ENCODE measurements around the gene FURIN. TPM values are rescaled to one million over a fixed set of nuclear protein-coding genes. Genes with fewer than 3 reads are reported as not detected.

Gene FURIN
- polyA plus RNA-seq, 3 donors = 6.5 to 47.3 (median 14.3) TPM

DNA sequence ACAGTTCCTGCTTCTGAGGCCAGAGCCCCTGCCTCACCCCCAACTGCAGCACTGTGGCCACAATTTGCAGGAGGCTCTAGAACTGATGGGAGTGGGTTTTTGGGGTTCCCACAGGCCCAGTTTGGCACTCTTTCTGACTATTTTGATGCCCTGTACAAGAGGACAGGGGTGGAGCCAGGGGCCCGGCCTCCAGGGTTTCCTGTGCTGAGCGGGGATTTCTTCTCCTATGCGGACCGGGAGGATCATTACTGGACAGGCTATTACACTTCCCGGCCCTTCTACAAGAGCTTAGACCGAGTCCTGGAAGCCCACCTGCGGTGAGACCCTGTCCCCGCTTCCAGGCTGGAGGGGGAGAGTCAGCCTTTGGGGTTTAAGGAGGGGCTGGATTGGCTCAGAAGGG lies 41.6 kb downstream of the FURIN start:
- TF ChIP-seq, protein P1, sequence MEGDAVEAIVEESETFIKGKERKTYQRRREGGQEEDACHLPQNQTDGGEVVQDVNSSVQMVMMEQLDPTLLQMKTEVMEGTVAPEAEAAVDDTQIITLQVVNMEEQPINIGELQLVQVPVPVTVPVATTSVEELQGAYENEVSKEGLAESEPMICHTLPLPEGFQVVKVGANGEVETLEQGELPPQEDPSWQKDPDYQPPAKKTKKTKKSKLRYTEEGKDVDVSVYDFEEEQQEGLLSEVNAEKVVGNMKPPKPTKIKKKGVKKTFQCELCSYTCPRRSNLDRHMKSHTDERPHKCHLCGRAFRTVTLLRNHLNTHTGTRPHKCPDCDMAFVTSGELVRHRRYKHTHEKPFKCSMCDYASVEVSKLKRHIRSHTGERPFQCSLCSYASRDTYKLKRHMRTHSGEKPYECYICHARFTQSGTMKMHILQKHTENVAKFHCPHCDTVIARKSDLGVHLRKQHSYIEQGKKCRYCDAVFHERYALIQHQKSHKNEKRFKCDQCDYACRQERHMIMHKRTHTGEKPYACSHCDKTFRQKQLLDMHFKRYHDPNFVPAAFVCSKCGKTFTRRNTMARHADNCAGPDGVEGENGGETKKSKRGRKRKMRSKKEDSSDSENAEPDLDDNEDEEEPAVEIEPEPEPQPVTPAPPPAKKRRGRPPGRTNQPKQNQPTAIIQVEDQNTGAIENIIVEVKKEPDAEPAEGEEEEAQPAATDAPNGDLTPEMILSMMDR (IDR thresholded peaks at IDR 0.05) = no peak
- peaks cover 25 to 30% of the 10 kb centered on the region in 2 donors for H3K4me1 ChIP-seq (ENCODE audit: control insufficient read depth in 1 of 2, insufficient read depth in 2 of 2, low read length in 2 of 2)
- H3K4me1 Mint-ChIP-seq = peaks cover 29% of the 10 kb centered on the region
- no peak overlapping the region for H3K4me2 ChIP-seq (replicated peaks; ENCODE audit: extremely low read depth, low read length, poor library complexity, severe bottlenecking)
- H3K36me3 Mint-ChIP-seq = peaks cover 84 to 89% of the 10 kb centered on the region in 2 donors
- intact Hi-C loops (cut with micrococcal nuclease) = loop anchor here in 1 of 2 donors (10.0 kb wide), 1 partner anchor 945 kb away; the partner anchor contains the start of gene SLCO3A1
- H3K27ac Mint-ChIP-seq = peak overlapping the region in 1 of 7 donors; percentile 21
- peaks cover 0 to 10% (median 4%) of the 10 kb centered on the region in 3 donors for H3K27me3 Mint-ChIP-seq (ENCODE audit: low read depth in 3 of 3)
- peaks cover 0 to 2% (median 0%) of the 10 kb centered on the region in 7 donors for H3K9me3 Mint-ChIP-seq
- H2AFZ ChIP-seq (ENCODE audit: insufficient read depth, low read depth, low read length, poor library complexity, severe bottlenecking) = no peak overlapping the region
- H3K4me3 Mint-ChIP-seq = no peak overlapping the region
- no peak overlapping the region for H3K4me3 ChIP-seq (replicated peaks in 1 of 3; ENCODE audit: low read depth in 2 of 3, low read length in 3 of 3)
- H3K9me3 ChIP-seq (replicated peaks in 1 of 2; ENCODE audit: control insufficient read depth in 1 of 2, insufficient read depth in 1 of 2, low read length in 2 of 2) = no peaks in the 10 kb centered on the region
- H3K27me3 ChIP-seq (ENCODE audit: control insufficient read depth in 2 of 2, insufficient read depth in 2 of 2, low read length in 2 of 2) = no peaks in the 10 kb centered on the region
- H3K27ac ChIP-seq (ENCODE audit: low read depth in 1 of 2, low read length in 2 of 2) = no peak overlapping the region
- 96% methylated on average over 7 of the region's 8 CpGs for WGBS (ENCODE audit: insufficient coverage)
- H4K20me1 ChIP-seq (ENCODE audit: insufficient read depth, low read length) = peaks cover 26% of the 10 kb centered on the region
- H3K9ac ChIP-seq (ENCODE audit: insufficient read depth, low read length, poor library complexity, severe bottlenecking) = no peak overlapping the region
- no peak for DNase-seq
- H3K79me2 ChIP-seq (ENCODE audit: insufficient read depth, low read length) = peaks cover 14% of the 10 kb centered on the region
- peaks cover 79 to 87% of the 10 kb centered on the region in 2 donors for H3K36me3 ChIP-seq (replicated peaks in 1 of 2; ENCODE audit: control insufficient read depth in 1 of 2, insufficient read depth in 2 of 2, low read length in 2 of 2)

DNA sequence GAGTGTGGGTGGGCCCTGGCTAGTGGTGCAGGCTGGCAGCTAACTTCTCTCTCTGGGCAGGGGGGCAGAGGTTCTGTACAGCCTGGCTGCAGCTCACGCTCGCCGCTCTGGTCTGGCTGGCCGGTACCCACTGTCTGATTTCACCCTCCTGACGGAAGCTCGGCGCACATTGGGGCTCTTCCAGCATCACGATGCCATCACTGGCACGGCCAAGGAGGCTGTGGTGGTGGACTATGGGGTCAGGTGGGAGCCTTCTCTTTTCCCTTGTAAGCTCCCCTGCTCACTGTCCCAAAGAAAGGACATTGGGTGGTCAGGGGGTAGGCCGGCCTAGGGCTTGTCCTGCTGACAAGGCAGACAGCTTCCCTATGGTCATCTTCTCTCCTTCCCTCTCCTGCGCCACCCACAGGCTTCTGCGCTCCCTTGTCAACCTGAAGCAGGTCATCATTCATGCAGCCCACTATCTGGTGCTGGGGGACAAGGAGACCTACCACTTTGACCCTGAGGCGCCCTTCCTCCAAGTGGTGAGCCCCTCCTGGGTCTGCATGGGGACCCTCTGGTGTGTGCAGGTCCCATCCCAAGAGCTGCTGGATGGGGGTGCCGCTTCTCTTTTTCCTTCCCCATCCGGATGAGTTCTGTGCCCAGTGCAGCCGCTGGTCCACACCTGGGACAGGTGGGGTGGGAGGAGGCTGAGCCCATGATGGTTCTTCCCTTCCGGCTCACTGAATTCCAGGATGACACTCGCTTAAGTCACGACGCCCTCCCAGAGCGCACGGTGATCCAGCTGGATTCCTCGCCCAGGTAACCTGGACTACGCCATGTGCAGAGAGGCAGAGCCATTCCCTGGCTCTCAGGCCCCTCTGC lies 42.3 kb downstream of the FURIN start:
- Mint-ChIP-seq H3K27ac (peak overlapping the region in 2 of 7 donors; percentile 25 to 61), H3K27me3 (ENCODE audit: low read depth in 3 of 3) (peaks cover 0 to 9% (median 4%) of the 10 kb centered on the region in 3 donors), H3K4me1 (peaks cover 35% of the 10 kb centered on the region), H3K4me3 (no peak overlapping the region), H3K36me3 (peaks cover 80 to 89% of the 10 kb centered on the region in 2 donors), H3K9me3 (peaks cover 0 to 2% (median 0%) of the 10 kb centered on the region in 7 donors)
- Histone ChIP-seq H3K4me1 (ENCODE audit: control insufficient read depth in 1 of 2, insufficient read depth in 2 of 2, low read length in 2 of 2) (peaks cover 32 to 37% of the 10 kb centered on the region in 2 donors), H3K4me3 (replicated peaks in 1 of 3; ENCODE audit: low read depth in 2 of 3, low read length in 3 of 3) (no peak overlapping the region), H3K27me3 (ENCODE audit: control insufficient read depth in 2 of 2, insufficient read depth in 2 of 2, low read length in 2 of 2) (no peaks in the 10 kb centered on the region), H3K36me3 (replicated peaks in 1 of 2; ENCODE audit: control insufficient read depth in 1 of 2, insufficient read depth in 2 of 2, low read length in 2 of 2) (peaks cover 72 to 80% of the 10 kb centered on the region in 2 donors), H3K79me2 (ENCODE audit: insufficient read depth, low read length) (peaks cover 11% of the 10 kb centered on the region), H3K27ac (ENCODE audit: low read depth in 1 of 2, low read length in 2 of 2) (peak overlapping the region in 1 of 2 donors; percentile 21), H3K9ac (ENCODE audit: insufficient read depth, low read length, poor library complexity, severe bottlenecking) (no peak overlapping the region), H4K20me1 (ENCODE audit: insufficient read depth, low read length) (peaks cover 21% of the 10 kb centered on the region), H3K9me3 (replicated peaks in 1 of 2; ENCODE audit: control insufficient read depth in 1 of 2, insufficient read depth in 1 of 2, low read length in 2 of 2) (no peaks in the 10 kb centered on the region), H3K4me2 (replicated peaks; ENCODE audit: extremely low read depth, low read length, poor library complexity, severe bottlenecking) (no peak overlapping the region), H2AFZ (ENCODE audit: insufficient read depth, low read depth, low read length, poor library complexity, severe bottlenecking) (no peak overlapping the region)
- DNase-seq = no peak
- WGBS (ENCODE audit: insufficient coverage) = 98% methylated on average over 15 of the region's 24 CpGs
- TF ChIP-seq, protein P1 (IDR thresholded peaks at IDR 0.05) = no peak
- intact Hi-C loops (cut with micrococcal nuclease) = loop anchor here in 1 of 2 donors (10.0 kb wide), 1 partner anchor 944 kb away; the partner anchor contains the start of gene SLCO3A1
